Measurements from ENCODE around the gene DRGX.

DNA sequence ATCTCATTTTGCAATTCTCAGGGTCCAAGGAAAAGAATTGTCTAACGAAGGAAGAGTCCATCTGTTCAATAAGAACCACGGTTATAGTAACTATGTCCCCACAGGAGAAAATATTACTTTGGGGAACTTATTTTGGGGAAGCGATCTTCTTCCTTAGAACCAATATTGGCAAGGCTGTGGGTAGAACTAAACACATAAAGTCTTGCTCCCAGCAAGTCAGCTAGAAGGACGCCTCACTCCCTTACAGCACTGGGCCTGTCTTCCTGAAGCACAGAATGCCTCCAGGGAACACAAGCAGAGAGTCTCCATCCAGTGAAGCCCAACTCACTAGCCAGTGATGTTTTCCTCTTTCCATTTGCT is 66.8 kb downstream of the DRGX start:
- TF ChIP-seq CTCF (IDR thresholded peaks at IDR 0.05; ENCODE audit: poor library complexity) (no peak), EZH2 (IDR thresholded peaks at IDR 0.05; ENCODE audit: borderline replicate concordance) (no peak), EZH2phosphoT487 (IDR thresholded peaks at IDR 0.05; ENCODE audit: low read depth, severe bottlenecking, unreplicated experiment) (no peak)
